GM12878 (cell line): ENCODE results near the gene MEIS2. TPM values are rescaled to one million over a fixed set of nuclear protein-coding genes. Genes with fewer than 3 reads are reported as not detected.

Experiments
- ATAC-seq: fragments of 200-7000 bp; cut with Tn5 transposase; 3 replicates; pipeline ENCODE4 v1.9.1; 2020; ENCODE audit warnings: mild to moderate bottlenecking, moderate library complexity
- BruUV-seq: library from RNA; stranded (reverse); fragments of 400-500 nt; replicated peaks from 2 replicates; lab custom pipeline; 2021; lab: Mats Ljungman, UMichigan
- CTCF ChIA-PET: fragments of 300-600 bp; sonication (Branson Sonifier 250); formaldehyde crosslinking; extraction: SDS; loops from one replicate; lab custom pipeline; 2021; ENCODE audit warnings: inconsistent platforms; lab: Yijun Ruan, JAX
- POLR2A ChIA-PET: fragments of 350-600 bp; formaldehyde crosslinking; extraction: SDS; loops from one replicate; lab custom pipeline; 2021; ENCODE audit warnings: inconsistent platforms; lab: Charles Lee
- RAD21 ChIA-PET: fragments of 300-600 bp; sonication (Branson Sonifier 250); formaldehyde crosslinking; loops from one replicate; lab custom pipeline; 2023; ENCODE audit warnings: antibody characterized with exemption; ENCODE audit not compliant: unreplicated experiment; lab: Charles Lee
- SMC1A ChIA-PET: fragments of 300-600 bp; sonication (Branson Sonifier 250); formaldehyde crosslinking; loops from one replicate; lab custom pipeline; 2023; ENCODE audit not compliant: unreplicated experiment, uncharacterized antibody; lab: Charles Lee
- DNase-seq: peaks from one replicate; pipeline ENCODE4 v3.0.0-alpha.2; 2011; ENCODE audit warnings: low read depth, low spot score
- FAIRE-seq: peaks from 3 replicates; lab custom pipeline; 2011; peaks lifted over from hg19 to GRCh38; lab: Jason Lieb, UNC
- H2AFZ ChIP-seq: 2 replicates; pipeline ENCODE4 v1.6.0; 2011; ENCODE audit warnings: low read depth, low read length, control low read depth; ENCODE audit not compliant: control insufficient read depth
- H3K27ac ChIP-seq: 2 replicates; pipeline ENCODE4 v1.5.1; 2011; ENCODE audit warnings: control low read depth; ENCODE audit not compliant: control insufficient read depth, insufficient read depth
- H3K27me3 ChIP-seq, 2 experiments: replicated peaks in 1 of 2; 2 replicates each; pipeline versions ENCODE4 v1.6.0 to v1.6.1; 2011; ENCODE audit warnings: low read length in 1 of 2; ENCODE audit not compliant: control insufficient read depth in 2 of 2, insufficient read depth in 2 of 2
- H3K36me3 ChIP-seq, 2 experiments: 2 replicates each; pipeline ENCODE4 v1.5.1; 2011; ENCODE audit warnings: low read length in 1 of 2; ENCODE audit not compliant: control insufficient read depth in 2 of 2, insufficient read depth in 2 of 2
- H3K4me1 ChIP-seq: 2 replicates; pipeline ENCODE4 v1.6.1; 2011; ENCODE audit warnings: mild to moderate bottlenecking, low read length, moderate library complexity, mixed read lengths; ENCODE audit not compliant: control insufficient read depth, insufficient read depth
- H3K4me2 ChIP-seq: 2 replicates; pipeline ENCODE4 v1.6.0; 2011; ENCODE audit warnings: control low read depth; ENCODE audit not compliant: control insufficient read depth, insufficient read depth
- H3K4me3 ChIP-seq: fragments of 200-600 bp; sonication (generic); 2 replicates; pipeline ENCODE4 v1.5.1; 2016
- H3K79me2 ChIP-seq: 2 replicates; pipeline ENCODE4 v1.6.0; 2011; ENCODE audit warnings: low read length; ENCODE audit not compliant: control insufficient read depth, insufficient read depth
- H3K9ac ChIP-seq: 2 replicates; pipeline ENCODE4 v1.8.0; 2011; ENCODE audit warnings: low read length, control low read depth, mixed read lengths; ENCODE audit not compliant: control insufficient read depth, insufficient read depth
- H3K9me3 ChIP-seq: replicated peaks from 3 replicates; pipeline ENCODE4 v1.5.1; 2011; ENCODE audit warnings: mild to moderate bottlenecking, low read length; ENCODE audit not compliant: control insufficient read depth, insufficient read depth
- H4K20me1 ChIP-seq: 2 replicates; pipeline ENCODE4 v1.6.0; 2011; ENCODE audit not compliant: control insufficient read depth, insufficient read depth
- FOS ChIP-seq: IDR thresholded peaks from 3 replicates; pipeline ENCODE4 v1.6.1; 2011; ENCODE audit warnings: borderline replicate concordance; ENCODE audit not compliant: insufficient read length; ENCODE audit errors: extremely low read depth
- FOXK2 ChIP-seq: fragments of 450-650 bp; IDR thresholded peaks from 2 replicates; pipeline ENCODE4 v1.6.1; 2017; ENCODE audit warnings: mild to moderate bottlenecking, moderate library complexity
- KDM1A ChIP-seq: fragments of 200-600 bp; sonication (generic); IDR thresholded peaks from 2 replicates; pipeline ENCODE4 v1.6.1; 2016; ENCODE audit warnings: borderline replicate concordance
- LARP7 ChIP-seq: fragments of 450-650 bp; IDR thresholded peaks from 2 replicates; pipeline ENCODE4 v1.6.1; 2017; ENCODE audit warnings: mild to moderate bottlenecking
- NFYB ChIP-seq: IDR thresholded peaks from 2 replicates; pipeline ENCODE4 v1.6.1; 2011; ENCODE audit warnings: low read depth, mild to moderate bottlenecking, low read length, improper control_type of control experiment, moderate library complexity; ENCODE audit not compliant: insufficient read depth
- RUNX3 ChIP-seq: IDR thresholded peaks from 2 replicates; pipeline ENCODE4 v1.6.1; 2012; ENCODE audit warnings: low read length, inconsistent platforms
- ZNF207 ChIP-seq: fragments of 450-650 bp; IDR thresholded peaks from 2 replicates; pipeline ENCODE4 v1.6.1; 2014; ENCODE audit warnings: antibody characterized with exemption, mild to moderate bottlenecking, borderline replicate concordance
- ZNF24 ChIP-seq: fragments of 450-650 bp; IDR thresholded peaks from 2 replicates; pipeline ENCODE4 v1.6.1; 2017; ENCODE audit warnings: antibody characterized with exemption, mild to moderate bottlenecking
- ZZZ3 ChIP-seq: IDR thresholded peaks from 2 replicates; pipeline ENCODE4 v1.6.1; 2011; ENCODE audit warnings: low read depth; ENCODE audit not compliant: control insufficient read depth, insufficient read length
- WGBS: methylation state at CpG from one replicate; pipeline ENCODE4 v1.1.6; 2016; ENCODE audit warnings: low lambda C conversion rate; ENCODE audit not compliant: insufficient replicate concordance, insufficient coverage; ENCODE audit errors: missing lambda C conversion rate; 5-methylcytosine and 5-hydroxymethylcytosine counted together
- in situ Hi-C: fragments of 300-500 bp; cut with MboI; formaldehyde crosslinking; loops from 9 replicates; pipeline ENCODE4 v1.14.3; 2018; ENCODE audit warnings: mixed read lengths
- intact Hi-C: fragments of 100-400 bp; cut with micrococcal nuclease; formaldehyde crosslinking; loops from one replicate; pipeline ENCODE4 v1.14.2; 2022; ENCODE audit not compliant: unreplicated experiment
- polyA plus RNA-seq, 11 experiments: library from polyadenylated mRNA; depleted of rRNA in 4 of 11; unstranded in 6 of 11; stranded (reverse) in 5 of 11; fragments of >200 nt; fragmentation: Nextera tagmentation in 4 of 11; fragmentation: Illumina TruSeq in 1 of 11; extraction: Ambion mirVana in 4 of 11; extraction: Trizol in 1 of 11; gene quantifications; 1 replicate in 1 of 11; 2 replicates in 10 of 11; pipeline versions ENCODE4 v1.2.1 to v1.2.3, GENCODE V29; 2011 to 2016; ENCODE audit warnings: inconsistent platforms in 2 of 11, missing spikeins in 2 of 11, low read depth in 1 of 11
- total RNA-seq, 4 experiments: library from RNA; depleted of rRNA in 3 of 4; stranded (reverse); fragments of >200 nt in 3 of 4; fragmentation: Illumina TruSeq in 1 of 4; extraction: Trizol in 1 of 4; gene quantifications; 2 replicates each; pipeline versions ENCODE4 v1.2.1 to v1.2.3, GENCODE V29; 2013 to 2021
- TF ChIP-seq, protein P1 (sequence below): fragments of 450-650 bp; IDR thresholded peaks from 2 replicates; pipeline ENCODE4 v1.6.1; 2014; ENCODE audit warnings: mild to moderate bottlenecking

MEIS2 gene
- total and polyA plus RNA-seq, 10 of the 15 experiments (the other 5 are each of a cell fraction or from before 2014, with no cell fraction given) = 9.2 to 54.0 (median 20.4) TPM

GRCh38 chr15:36942248-36942827 lies 158.0 kb downstream of the MEIS2 start:
- Histone ChIP-seq H3K9ac (no peak overlapping the region), H3K4me1 (no peaks in the 10 kb centered on the region), H3K4me3 (no peak overlapping the region), H3K27ac (no peak overlapping the region), H3K9me3 (no peaks in the 10 kb centered on the region), H3K4me2 (no peak overlapping the region), H2AFZ (no peak overlapping the region), H4K20me1 (no peaks in the 10 kb centered on the region), H3K36me3 (no peaks in the 10 kb centered on the region), H3K79me2 (no peaks in the 10 kb centered on the region), H3K27me3 (no peaks in the 10 kb centered on the region)
- 61% methylated on average over 6 of the region's 6 CpGs for WGBS
- in situ Hi-C loops = no loop called here
- no peak for DNase-seq
- BruUV-seq = no TSS peak
- CTCF ChIA-PET = no interaction called here
- POLR2A ChIA-PET = no interaction called here
- intact Hi-C loops = no loop called here
- SMC1A ChIA-PET = interaction anchor here (0.5 to 2.4 kb wide), 3 partner anchors 8 to 423 kb away, joined by 3 to 9 read pairs (median 6); no protein-coding TSS in a partner anchor
- no peak for FAIRE-seq
- RAD21 ChIA-PET = no interaction called here
- TF ChIP-seq FOS (no peak), ZNF24 (peak; percentile 96)
- TF ChIP-seq, protein P1, sequence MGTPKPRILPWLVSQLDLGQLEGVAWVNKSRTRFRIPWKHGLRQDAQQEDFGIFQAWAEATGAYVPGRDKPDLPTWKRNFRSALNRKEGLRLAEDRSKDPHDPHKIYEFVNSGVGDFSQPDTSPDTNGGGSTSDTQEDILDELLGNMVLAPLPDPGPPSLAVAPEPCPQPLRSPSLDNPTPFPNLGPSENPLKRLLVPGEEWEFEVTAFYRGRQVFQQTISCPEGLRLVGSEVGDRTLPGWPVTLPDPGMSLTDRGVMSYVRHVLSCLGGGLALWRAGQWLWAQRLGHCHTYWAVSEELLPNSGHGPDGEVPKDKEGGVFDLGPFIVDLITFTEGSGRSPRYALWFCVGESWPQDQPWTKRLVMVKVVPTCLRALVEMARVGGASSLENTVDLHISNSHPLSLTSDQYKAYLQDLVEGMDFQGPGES = no peak
- ATAC-seq = no peak

DNA sequence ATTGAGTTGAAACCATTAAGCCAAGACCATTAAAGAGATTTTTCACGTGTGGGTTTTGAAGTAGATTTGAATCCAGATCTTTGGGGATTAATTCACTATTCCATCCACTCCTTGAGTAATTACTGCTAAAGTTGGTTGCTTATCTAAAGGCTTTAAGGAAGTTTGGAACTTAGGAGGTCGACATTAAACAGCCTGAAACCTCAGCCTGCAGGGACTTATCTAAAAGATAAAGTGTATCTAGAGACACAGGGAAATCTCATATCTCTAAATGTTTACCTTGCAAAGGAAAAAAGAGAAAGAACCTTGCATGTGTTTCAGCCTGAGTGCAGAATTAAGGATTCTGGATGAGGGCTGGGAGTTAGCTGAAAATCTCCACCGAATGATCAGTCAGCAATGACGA lies 158.6 kb downstream of the MEIS2 start:
- Histone ChIP-seq H3K27ac (no peak overlapping the region), H3K4me2 (no peak overlapping the region), H3K79me2 (no peaks in the 10 kb centered on the region), H3K4me3 (no peak overlapping the region), H3K27me3 (no peaks in the 10 kb centered on the region), H4K20me1 (no peaks in the 10 kb centered on the region), H3K9ac (no peak overlapping the region), H3K36me3 (no peaks in the 10 kb centered on the region)
- BruUV-seq = no TSS peak
- ChIA-PET SMC1A (interaction anchor here (0.5 kb wide), 1 partner anchor 422 kb away, joined by 6 read pairs; no protein-coding TSS in a partner anchor), POLR2A (no interaction called here), RAD21 (no interaction called here), CTCF (no interaction called here)
- intact Hi-C loops = no loop called here
- WGBS = 5% methylated on average over 4 of the region's 4 CpGs
- ATAC-seq = no peak
- no peak for DNase-seq
- no peak for TF ChIP-seq KDM1A
- TF ChIP-seq LARP7 = no peak
- no peak for TF ChIP-seq ZZZ3
- TF ChIP-seq FOXK2 = no peak
- TF ChIP-seq ZNF207 = no peak
- no peak for TF ChIP-seq RUNX3
- TF ChIP-seq NFYB = no peak
- TF ChIP-seq, all 136 proteins: peak for 0
- in situ Hi-C loops = no loop called here
- Histone ChIP-seq H3K9me3 (no peaks in the 10 kb centered on the region), H2AFZ (no peak overlapping the region), H3K4me1 (no peaks in the 10 kb centered on the region)
- FAIRE-seq = no peak
